Peyer's patch (tissue), 4 donors: ENCODE data around the gene ZNF774. TPM values are rescaled to one million over a fixed set of nuclear protein-coding genes. Genes with fewer than 3 reads are reported as not detected.
"Not testable (repeated sequence)": the region's sequence is repeated elsewhere in the genome, so short reads cannot be mapped to it uniquely, and the experiment has no call there.

Source experiments
- DNase-seq, 3 donors: peaks; one replicate each; pipeline ENCODE4 v3.0.0-alpha.2; 2017 to 2019
- H3K27ac ChIP-seq, 4 donors: fragments of 200-600 bp; sonication (generic); one replicate each; pipeline ENCODE4 v1.5.1; 2016 to 2019
- H3K27me3 ChIP-seq, 2 donors: fragments of 200-600 bp; sonication (generic); one replicate each; pipeline ENCODE4 v1.5.1; 2019
- H3K36me3 ChIP-seq, 3 donors: fragments of 200-600 bp; sonication (generic); one replicate each; pipeline ENCODE4 v1.5.1; 2016 to 2019
- H3K4me1 ChIP-seq, 4 donors: fragments of 200-600 bp; sonication (generic); one replicate each; pipeline ENCODE4 v1.5.1; 2016 to 2019
- H3K4me3 ChIP-seq, 4 donors: fragments of 200-600 bp; sonication (generic); 1 replicate in 3 of 4; 2 replicates in 1 of 4; pipeline ENCODE4 v1.5.1; 2016 to 2019; ENCODE audit warnings: mild to moderate bottlenecking in 1 of 4
- H3K9me3 ChIP-seq, 4 donors: fragments of 200-600 bp; sonication (generic); one replicate each; pipeline ENCODE4 v1.5.1; 2016 to 2019; ENCODE audit warnings: mild to moderate bottlenecking in 1 of 4
- POLR2A ChIP-seq, 2 donors: fragments of 450-650 bp; IDR thresholded peaks; one replicate each; pipeline ENCODE4 v1.5.1; 2017; ENCODE audit warnings: antibody characterized with exemption in 2 of 2, mild to moderate bottlenecking in 2 of 2, moderate library complexity in 2 of 2
- total RNA-seq, 4 donors: library from RNA; depleted of rRNA; stranded (reverse); fragments of >200 nt; gene quantifications; one replicate each; pipeline ENCODE4 v1.1.0, GENCODE V29; 2016
- TF ChIP-seq, protein P1 (sequence below), 6 experiments: fragments of 450-650 bp in 4 of 6; fragments of 200-600 bp in 2 of 6; sonication (generic) in 1 of 6; IDR thresholded peaks; one replicate each; pipeline ENCODE4 v1.5.1; 2017 to 2019; ENCODE audit warnings: antibody characterized with exemption in 6 of 6, mild to moderate bottlenecking in 3 of 6, moderate library complexity in 1 of 6

ZNF774 gene
- total RNA-seq, 4 donors from 2014 or later = 4.0 to 11.7 (median 8.7) TPM

DNA sequence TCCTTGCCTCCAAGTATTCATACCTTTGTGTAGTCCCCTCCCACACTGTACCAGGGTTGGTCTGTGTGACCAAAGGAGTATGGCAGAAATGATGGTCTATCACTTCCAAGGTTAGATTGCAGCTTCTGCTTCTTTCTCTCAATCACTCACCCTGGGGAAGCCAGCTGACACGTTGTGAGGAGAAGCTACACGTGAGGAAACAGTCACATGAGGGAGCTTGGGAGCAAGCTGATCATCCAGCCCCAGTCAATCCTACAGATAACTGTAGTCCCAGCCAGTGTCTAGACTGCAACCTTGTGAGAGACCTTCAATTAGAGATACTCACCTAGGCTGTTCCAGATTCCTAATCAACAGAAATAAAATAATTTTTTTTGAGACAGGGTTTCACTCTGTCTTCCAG, 6.2 kb upstream of the ZNF774 start:
- no peak for DNase-seq

DNA sequence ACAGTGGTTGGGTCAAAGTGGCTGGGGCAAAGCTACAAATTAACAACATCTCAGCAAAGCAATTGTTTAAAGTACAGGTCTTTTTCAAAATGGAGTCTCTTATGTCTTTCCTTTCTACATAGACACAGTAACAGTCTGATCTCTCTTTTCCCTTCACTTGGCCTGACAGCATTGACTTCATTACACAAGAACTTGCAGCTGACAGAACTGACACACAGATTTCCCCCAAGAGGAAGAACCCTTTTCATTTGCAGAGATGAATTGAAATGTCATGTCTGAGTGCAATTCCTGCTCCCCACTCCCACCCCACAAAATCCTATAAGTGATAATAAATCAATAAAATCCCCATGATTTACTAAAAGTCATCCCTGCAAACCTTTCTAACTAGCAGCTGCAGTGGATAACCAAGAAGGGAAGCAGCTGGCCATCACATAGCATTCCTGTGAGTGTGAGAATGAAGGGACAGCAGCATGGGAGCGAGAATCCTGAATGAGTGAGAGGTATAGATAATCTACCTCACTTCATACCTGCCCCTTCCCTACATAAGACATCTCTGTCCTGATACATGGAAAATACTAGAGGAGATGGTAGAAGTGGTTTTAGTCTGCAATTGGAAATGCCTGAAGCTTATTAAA, 4.5 kb upstream of the ZNF774 start:
- not testable (repeated sequence) for DNase-seq, H3K36me3 ChIP-seq, H3K27ac ChIP-seq, H3K27me3 ChIP-seq, H3K9me3 ChIP-seq, H3K4me1 ChIP-seq, H3K4me3 ChIP-seq

More for the DNA sequence above, 6.2 kb upstream of the ZNF774 start:
- TF ChIP-seq, protein P1, sequence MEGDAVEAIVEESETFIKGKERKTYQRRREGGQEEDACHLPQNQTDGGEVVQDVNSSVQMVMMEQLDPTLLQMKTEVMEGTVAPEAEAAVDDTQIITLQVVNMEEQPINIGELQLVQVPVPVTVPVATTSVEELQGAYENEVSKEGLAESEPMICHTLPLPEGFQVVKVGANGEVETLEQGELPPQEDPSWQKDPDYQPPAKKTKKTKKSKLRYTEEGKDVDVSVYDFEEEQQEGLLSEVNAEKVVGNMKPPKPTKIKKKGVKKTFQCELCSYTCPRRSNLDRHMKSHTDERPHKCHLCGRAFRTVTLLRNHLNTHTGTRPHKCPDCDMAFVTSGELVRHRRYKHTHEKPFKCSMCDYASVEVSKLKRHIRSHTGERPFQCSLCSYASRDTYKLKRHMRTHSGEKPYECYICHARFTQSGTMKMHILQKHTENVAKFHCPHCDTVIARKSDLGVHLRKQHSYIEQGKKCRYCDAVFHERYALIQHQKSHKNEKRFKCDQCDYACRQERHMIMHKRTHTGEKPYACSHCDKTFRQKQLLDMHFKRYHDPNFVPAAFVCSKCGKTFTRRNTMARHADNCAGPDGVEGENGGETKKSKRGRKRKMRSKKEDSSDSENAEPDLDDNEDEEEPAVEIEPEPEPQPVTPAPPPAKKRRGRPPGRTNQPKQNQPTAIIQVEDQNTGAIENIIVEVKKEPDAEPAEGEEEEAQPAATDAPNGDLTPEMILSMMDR (IDR thresholded peaks at IDR 0.05) = no peak
- TF ChIP-seq POLR2A (IDR thresholded peaks at IDR 0.05) = no peak
- no peaks in the 10 kb centered on the region for H3K9me3 ChIP-seq
- H3K4me3 ChIP-seq = no peak overlapping the region
- no peaks in the 10 kb centered on the region for H3K4me1 ChIP-seq
- H3K36me3 ChIP-seq = no peaks in the 10 kb centered on the region
- H3K27me3 ChIP-seq = no peaks in the 10 kb centered on the region
- no peak overlapping the region for H3K27ac ChIP-seq

DNA sequence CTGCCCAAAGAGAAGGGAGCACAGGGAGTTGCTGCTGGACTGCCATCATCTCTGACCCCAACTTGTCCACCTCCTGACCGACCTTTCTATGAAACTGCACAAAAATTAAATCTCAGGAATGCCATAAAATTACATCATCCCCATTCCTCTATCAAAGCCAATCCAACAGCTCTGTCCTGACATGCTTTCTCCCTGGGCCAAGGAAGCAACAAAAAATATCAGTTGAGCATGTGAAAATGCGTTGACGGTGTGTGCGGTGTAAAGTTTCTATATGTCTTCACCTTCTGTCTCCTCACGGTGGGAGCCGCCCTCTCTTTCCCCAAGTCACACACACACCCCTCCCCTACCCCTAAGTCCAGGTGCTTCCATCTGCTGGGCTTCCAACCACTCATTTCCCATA, 3.6 kb upstream of the ZNF774 start:
- no peak for TF ChIP-seq POLR2A (IDR thresholded peaks at IDR 0.05)
- TF ChIP-seq, protein P1 (IDR thresholded peaks at IDR 0.05) = no peak
- H3K36me3 ChIP-seq = no peaks in the 10 kb centered on the region
- peaks cover 0 to 10% (median 0%) of the 10 kb centered on the region in 4 donors for H3K4me1 ChIP-seq
- H3K27me3 ChIP-seq = no peaks in the 10 kb centered on the region
- no peak for DNase-seq
- H3K4me3 ChIP-seq = no peak overlapping the region
- no peaks in the 10 kb centered on the region for H3K9me3 ChIP-seq
- no peak overlapping the region for H3K27ac ChIP-seq

DNA sequence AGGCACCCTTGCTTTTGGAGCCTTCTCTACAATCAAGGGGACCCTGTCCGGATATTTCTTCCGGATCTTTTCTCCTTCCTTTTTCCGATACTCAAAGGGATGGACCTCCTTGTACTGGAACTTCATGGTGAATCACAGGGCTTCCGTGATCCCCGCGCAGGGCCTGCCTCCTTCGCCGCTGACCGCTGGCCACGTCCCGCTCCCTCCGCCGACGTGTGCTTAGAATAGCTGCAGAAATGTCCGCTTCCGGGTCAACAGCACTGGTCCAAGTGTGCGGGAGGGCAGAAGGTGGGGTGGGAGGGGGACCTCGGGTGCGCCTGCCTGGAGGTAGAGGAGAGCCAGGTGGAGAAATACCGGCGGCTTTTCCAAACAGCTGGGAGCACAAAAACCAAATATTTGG, 3.0 kb upstream of the ZNF774 start:
- no peak for TF ChIP-seq POLR2A (IDR thresholded peaks at IDR 0.05)
- TF ChIP-seq, protein P1 (IDR thresholded peaks at IDR 0.05) = no peak
- Histone ChIP-seq H3K9me3 (no peaks in the 10 kb centered on the region), H3K4me1 (peaks cover 0 to 10% (median 0%) of the 10 kb centered on the region in 4 donors), H3K27ac (no peak overlapping the region), H3K36me3 (no peaks in the 10 kb centered on the region), H3K4me3 (no peak overlapping the region), H3K27me3 (no peaks in the 10 kb centered on the region)
- no peak for DNase-seq

DNA sequence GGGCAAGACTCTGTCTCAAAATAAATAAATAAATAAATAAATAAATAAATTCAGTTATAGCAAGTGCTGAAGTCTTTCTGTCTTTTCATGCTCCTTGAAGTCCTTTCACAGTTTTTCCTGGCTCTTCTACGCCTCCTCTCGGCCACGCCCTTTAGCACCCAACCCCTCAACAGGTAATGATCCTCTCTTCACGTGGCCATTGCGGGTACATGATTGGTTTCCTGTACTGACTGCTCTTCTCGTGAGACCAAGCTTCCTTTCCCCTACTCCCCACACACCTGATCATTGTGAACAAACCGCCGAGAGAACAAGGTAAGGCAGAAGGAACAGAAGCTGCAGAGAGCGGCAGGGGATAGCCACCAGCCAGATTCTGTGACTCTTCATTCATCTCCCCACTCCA, 2.3 kb upstream of the ZNF774 start:
- no peaks in the 10 kb centered on the region for H3K36me3 ChIP-seq
- H3K27me3 ChIP-seq = no peaks in the 10 kb centered on the region
- no peak for DNase-seq
- H3K27ac ChIP-seq = no peak overlapping the region
- no peaks in the 10 kb centered on the region for H3K9me3 ChIP-seq
- TF ChIP-seq, protein P1 (IDR thresholded peaks at IDR 0.05) = no peak
- TF ChIP-seq POLR2A (IDR thresholded peaks at IDR 0.05) = no peak
- H3K4me3 ChIP-seq = no peak overlapping the region
- H3K4me1 ChIP-seq = peaks cover 0 to 10% (median 0%) of the 10 kb centered on the region in 4 donors

DNA sequence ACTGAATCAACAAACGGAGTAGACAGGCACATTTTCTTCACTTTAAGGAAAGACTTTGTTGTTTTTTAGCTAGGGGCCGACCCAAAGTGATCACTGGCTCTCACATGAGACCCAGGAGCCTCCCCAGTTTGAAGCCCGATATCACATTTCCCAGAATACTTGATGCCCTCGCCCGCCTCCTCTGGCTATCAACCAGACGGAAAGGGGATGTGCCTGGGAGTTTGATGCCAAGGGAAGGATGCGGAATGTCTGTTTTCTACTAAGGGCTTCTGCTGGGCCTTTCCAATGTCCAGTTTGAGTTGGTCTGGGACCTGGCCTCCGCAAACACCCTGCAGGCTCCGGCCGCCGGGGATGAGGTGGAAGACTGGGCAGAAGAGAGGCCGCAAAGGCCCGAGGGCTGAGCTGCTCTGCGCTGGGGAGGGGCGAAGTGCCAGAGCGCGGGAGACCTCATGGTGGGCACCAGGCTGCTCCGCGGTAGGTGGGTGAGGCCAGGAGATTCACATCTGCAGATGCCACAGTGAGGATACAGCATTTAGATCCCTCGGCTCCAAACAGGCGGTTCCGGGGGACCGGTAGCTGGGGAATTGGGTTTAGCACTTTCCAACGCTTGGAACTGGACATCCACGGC, 491 bp upstream of the ZNF774 start:
- H3K4me3 ChIP-seq = peak overlapping the region; percentile 77 to 98 (median 90)
- DNase-seq = no peak
- H3K36me3 ChIP-seq = no peaks in the 10 kb centered on the region
- H3K27me3 ChIP-seq = no peaks in the 10 kb centered on the region
- H3K9me3 ChIP-seq = no peaks in the 10 kb centered on the region
- H3K27ac ChIP-seq = peak overlapping the region in 1 of 4 donors; percentile 72
- TF ChIP-seq, protein P1 (IDR thresholded peaks at IDR 0.05) = no peak
- TF ChIP-seq POLR2A (IDR thresholded peaks at IDR 0.05) = no peak
- H3K4me1 ChIP-seq = peaks cover 0 to 10% (median 0%) of the 10 kb centered on the region in 4 donors
